ENCODE measurements around the gene UBE2L3. TPM values are rescaled to one million over a fixed set of nuclear protein-coding genes. Genes with fewer than 3 reads are reported as not detected.

UBE2L3 gene
- total and polyA plus RNA-seq, 10 of the 15 experiments (the other 5 are each of a cell fraction or from before 2014, with no cell fraction given), result 55.7 to 168 (median 113) TPM

GRCh38 chr22:21591695-21592094 is 24.2 kb downstream of the UBE2L3 start:
- BruUV-seq (replicated peaks), result no TSS peak
- ChIA-PET POLR2A (no interaction called here), CTCF (no interaction called here), SMC1A (ENCODE audit: uncharacterized antibody, unreplicated experiment) (interaction anchor here (1.0 kb wide), 1 partner anchor 23 kb away, joined by 3 read pairs; no protein-coding TSS in a partner anchor), RAD21 (ENCODE audit: unreplicated experiment) (interaction anchor here (1.8 kb wide), 1 partner anchor 12 kb away, joined by 4 read pairs; no protein-coding TSS in a partner anchor)
- Histone ChIP-seq H3K27me3 (replicated peaks in 1 of 2; ENCODE audit: control insufficient read depth in 2 of 2, insufficient read depth in 2 of 2, low read length in 1 of 2) (no peaks in the 10 kb centered on the region), H3K4me2 (ENCODE audit: control insufficient read depth, insufficient read depth) (no peak overlapping the region), H3K79me2 (ENCODE audit: control insufficient read depth, insufficient read depth, low read length) (peaks cover 62% of the 10 kb centered on the region), H3K4me1 (ENCODE audit: control insufficient read depth, insufficient read depth, low read length) (peaks cover 21% of the 10 kb centered on the region), H3K9ac (ENCODE audit: control insufficient read depth, insufficient read depth, low read length) (no peak overlapping the region), H2AFZ (ENCODE audit: control insufficient read depth, low read depth, low read length) (no peak overlapping the region), H3K9me3 (replicated peaks; ENCODE audit: control insufficient read depth, insufficient read depth, low read length) (no peaks in the 10 kb centered on the region), H4K20me1 (ENCODE audit: control insufficient read depth, insufficient read depth) (peaks cover 15% of the 10 kb centered on the region), H3K4me3 (no peak overlapping the region), H3K36me3 (ENCODE audit: control insufficient read depth in 2 of 2, insufficient read depth in 2 of 2, low read length in 1 of 2) (peaks cover 31 to 33% of the 10 kb centered on the region in 2 experiments), H3K27ac (ENCODE audit: control insufficient read depth, insufficient read depth) (no peak overlapping the region)
- no peak for DNase-seq (ENCODE audit: low read depth, low spot score)
- ATAC-seq, result no peak
- intact Hi-C loops (cut with micrococcal nuclease; ENCODE audit: unreplicated experiment) (no loop called here), in situ Hi-C loops (cut with MboI) (no loop called here)
- TF ChIP-seq POLR2A (IDR thresholded peaks at IDR 0.05; ENCODE audit: low read depth, low read length) (0 out of 2 replicates have a peak, but pooled peaks have one; percentile 23), CBX5 (IDR thresholded peaks at IDR 0.05; ENCODE audit: low read depth) (no peak)
- WGBS (ENCODE audit: insufficient coverage, insufficient replicate concordance, low lambda C conversion rate, missing lambda C conversion rate), result 89% methylated on average over 9 of the region's 9 CpGs
- no peak for FAIRE-seq

GRCh38 chr22:21592422-21592821 is 24.9 kb downstream of the UBE2L3 start:
- peaks cover 15% of the 10 kb centered on the region for H4K20me1 ChIP-seq (ENCODE audit: control insufficient read depth, insufficient read depth)
- no TSS peak for BruUV-seq (replicated peaks)
- TF ChIP-seq ZNF622 (IDR thresholded peaks at IDR 0.05) (no peak), TCF3 (IDR thresholded peaks at IDR 0.05; ENCODE audit: borderline replicate concordance, insufficient read depth, low read depth, low read length) (no peak), ZNF384 (IDR thresholded peaks at IDR 0.05; ENCODE audit: borderline replicate concordance, low read depth, low read length) (no peak), SKIL (IDR thresholded peaks at IDR 0.05; ENCODE audit: low read depth, poor library complexity, severe bottlenecking) (no peak), RB1 (IDR thresholded peaks at IDR 0.05; ENCODE audit: borderline replicate concordance) (no peak), NBN (IDR thresholded peaks at IDR 0.05) (no peak), SUPT20H (IDR thresholded peaks at IDR 0.05; ENCODE audit: borderline replicate concordance, control insufficient read depth, low read depth, low read length) (no peak), TARDBP (IDR thresholded peaks at IDR 0.05; ENCODE audit: borderline replicate concordance) (no peak), SMC3 (IDR thresholded peaks at IDR 0.05; ENCODE audit: borderline replicate concordance, low read length) (no peak), GABPA (IDR thresholded peaks at IDR 0.05; ENCODE audit: low read depth) (no peak), MLLT1 (IDR thresholded peaks at IDR 0.05) (no peak), NR2C2 (IDR thresholded peaks at IDR 0.05; ENCODE audit: borderline replicate concordance, control insufficient read depth, insufficient read length, low read depth) (no peak)

More at GRCh38 chr22:21592422-21592821, 24.9 kb downstream of the UBE2L3 start:
- in situ Hi-C loops (cut with MboI) (no loop called here), intact Hi-C loops (cut with micrococcal nuclease; ENCODE audit: unreplicated experiment) (no loop called here)
- H3K79me2 ChIP-seq (ENCODE audit: control insufficient read depth, insufficient read depth, low read length), result peaks cover 64% of the 10 kb centered on the region
- ChIA-PET CTCF (interaction anchor here (1.0 kb wide), 1 partner anchor 50 kb away, joined by 3 read pairs; the partner anchor contains the start of gene SDF2L1), SMC1A (ENCODE audit: uncharacterized antibody, unreplicated experiment) (interaction anchor here (1.1 kb wide), 1 partner anchor 37 kb away, joined by 3 read pairs; no protein-coding TSS in a partner anchor), POLR2A (no interaction called here), RAD21 (ENCODE audit: unreplicated experiment) (interaction anchor here (1.8 kb wide), 1 partner anchor 13 kb away, joined by 4 read pairs; no protein-coding TSS in a partner anchor)
- ATAC-seq (no peak), FAIRE-seq (no peak), DNase-seq (ENCODE audit: low read depth, low spot score) (no peak)
- H3K4me2 ChIP-seq (ENCODE audit: control insufficient read depth, insufficient read depth), result no peak overlapping the region
- H3K27ac ChIP-seq (ENCODE audit: control insufficient read depth, insufficient read depth), result no peak overlapping the region
- H3K4me1 ChIP-seq (ENCODE audit: control insufficient read depth, insufficient read depth, low read length), result peaks cover 17% of the 10 kb centered on the region
- no peaks in the 10 kb centered on the region for H3K9me3 ChIP-seq (replicated peaks; ENCODE audit: control insufficient read depth, insufficient read depth, low read length)
- no peak overlapping the region for H2AFZ ChIP-seq (ENCODE audit: control insufficient read depth, low read depth, low read length)
- H3K9ac ChIP-seq (ENCODE audit: control insufficient read depth, insufficient read depth, low read length), result no peak overlapping the region
- no peaks in the 10 kb centered on the region for H3K27me3 ChIP-seq (replicated peaks in 1 of 2; ENCODE audit: control insufficient read depth in 2 of 2, insufficient read depth in 2 of 2, low read length in 1 of 2)
- peaks cover 31 to 33% of the 10 kb centered on the region in 2 experiments for H3K36me3 ChIP-seq (ENCODE audit: control insufficient read depth in 2 of 2, insufficient read depth in 2 of 2, low read length in 1 of 2)
- WGBS (ENCODE audit: insufficient coverage, insufficient replicate concordance, low lambda C conversion rate, missing lambda C conversion rate), result 93% methylated on average over 3 of the region's 3 CpGs
- no peak overlapping the region for H3K4me3 ChIP-seq
